HG02885 (cell line): ENCODE results near the gene OSCP1.
"Not testable (repeated sequence)": the region's sequence is repeated elsewhere in the genome, so short reads cannot be mapped to it uniquely, and the experiment has no call there.

Experiments used
- ATAC-seq: cut with Tn5 transposase; IDR thresholded peaks from one replicate; pipeline ENCODE4 v1.9.1; 2021; ENCODE audit warnings: mild to moderate bottlenecking; ENCODE audit not compliant: unreplicated experiment, poor library complexity

OSCP1 gene, protein sequence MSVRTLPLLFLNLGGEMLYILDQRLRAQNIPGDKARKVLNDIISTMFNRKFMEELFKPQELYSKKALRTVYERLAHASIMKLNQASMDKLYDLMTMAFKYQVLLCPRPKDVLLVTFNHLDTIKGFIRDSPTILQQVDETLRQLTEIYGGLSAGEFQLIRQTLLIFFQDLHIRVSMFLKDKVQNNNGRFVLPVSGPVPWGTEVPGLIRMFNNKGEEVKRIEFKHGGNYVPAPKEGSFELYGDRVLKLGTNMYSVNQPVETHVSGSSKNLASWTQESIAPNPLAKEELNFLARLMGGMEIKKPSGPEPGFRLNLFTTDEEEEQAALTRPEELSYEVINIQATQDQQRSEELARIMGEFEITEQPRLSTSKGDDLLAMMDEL

DNA sequence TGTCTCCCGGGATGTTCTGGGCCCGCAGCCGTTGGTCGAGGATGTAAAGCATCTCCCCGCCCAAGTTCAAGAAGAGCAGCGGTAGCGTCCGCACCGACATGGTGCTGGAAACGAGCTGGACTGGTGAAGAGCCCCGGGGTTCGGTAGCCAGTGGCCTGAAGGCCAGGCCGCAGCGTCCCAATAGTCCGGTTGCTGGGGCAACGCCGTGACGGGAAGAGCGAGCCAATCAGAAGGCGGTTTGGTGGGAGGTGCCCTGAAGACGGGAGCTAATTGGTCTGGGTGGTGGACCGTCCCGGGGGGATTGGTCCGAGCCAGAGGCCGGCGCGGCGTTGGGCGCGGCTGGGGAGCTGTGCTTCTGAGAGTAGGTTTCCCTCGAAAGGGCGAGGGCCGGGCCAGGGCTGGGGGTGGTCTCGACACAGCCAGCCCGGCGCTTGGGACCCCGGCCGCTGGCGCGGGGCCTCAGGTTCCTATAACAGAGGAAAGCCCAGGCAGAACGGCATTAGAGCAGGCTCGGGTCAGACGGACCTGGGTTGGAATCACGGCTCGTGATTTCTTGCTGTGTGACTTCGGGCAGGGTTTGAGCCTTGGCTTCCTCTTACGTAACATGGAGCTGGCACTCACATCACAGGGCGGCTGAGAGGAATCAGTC lies at the start of gene OSCP1:
Gene OSCP1 (minus strand): TSS at position 182 of the 649 bp plus-strand sequence. CDS start 82 bp downstream, at position 100.
- peak; percentile 99 for ATAC-seq

DNA sequence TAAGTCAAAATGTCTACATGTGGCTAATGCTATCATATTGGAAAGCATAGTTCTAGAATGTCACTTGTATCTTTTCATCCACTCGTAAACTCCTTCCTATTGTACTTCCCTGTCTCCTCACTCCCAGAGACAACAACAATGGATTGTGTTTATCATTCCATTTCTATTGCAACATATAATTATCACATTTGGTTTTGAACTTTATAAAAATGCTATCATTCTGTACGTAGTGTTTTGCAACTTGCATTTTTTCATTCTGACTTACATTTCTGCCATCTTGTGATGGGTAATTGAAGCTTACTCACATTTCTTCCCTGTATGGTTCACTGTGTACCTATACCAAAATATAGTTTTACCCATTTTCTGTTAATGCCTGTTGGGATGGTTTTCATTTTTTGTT lies 47.0 kb upstream of the OSCP1 start:
- ATAC-seq = no peak

DNA sequence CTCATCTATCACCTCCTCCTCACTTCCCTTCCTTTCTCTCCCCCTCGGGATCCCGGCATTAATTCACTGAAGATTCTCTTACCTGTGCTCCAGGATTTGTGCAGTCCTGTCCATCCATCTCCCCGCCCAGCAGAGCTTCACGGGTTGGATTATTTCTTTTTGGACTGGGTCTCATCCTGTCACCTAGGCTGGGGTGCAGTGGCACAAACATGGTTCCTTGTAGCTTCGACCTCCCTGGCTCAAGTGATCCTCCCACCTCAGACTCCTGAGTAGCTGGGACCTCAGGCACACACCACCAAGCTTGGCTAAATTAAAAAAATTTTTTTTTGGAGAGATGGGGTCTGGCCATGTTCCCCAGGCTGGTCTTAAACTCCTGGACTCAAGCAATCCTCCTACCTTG lies 44.7 kb upstream of the OSCP1 start:
- ATAC-seq = no peak

DNA sequence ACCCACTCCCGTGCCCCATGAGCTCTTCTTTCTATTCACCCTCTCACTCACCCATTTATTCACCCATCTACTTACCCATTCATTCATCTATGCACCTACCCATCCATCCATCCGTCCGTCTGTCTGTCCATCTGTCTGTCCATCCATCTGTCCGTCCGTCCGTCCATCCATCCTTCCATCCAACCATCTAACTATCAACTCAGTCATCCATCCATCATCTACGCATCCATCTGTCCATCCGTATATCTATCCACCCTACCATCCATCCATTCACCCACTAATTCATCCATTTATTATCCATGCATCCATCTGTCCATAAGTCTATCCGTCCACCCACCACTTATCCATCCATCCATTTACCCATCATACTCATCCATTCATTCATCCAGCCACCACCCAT lies 43.3 kb upstream of the OSCP1 start:
- ATAC-seq = no peak

DNA sequence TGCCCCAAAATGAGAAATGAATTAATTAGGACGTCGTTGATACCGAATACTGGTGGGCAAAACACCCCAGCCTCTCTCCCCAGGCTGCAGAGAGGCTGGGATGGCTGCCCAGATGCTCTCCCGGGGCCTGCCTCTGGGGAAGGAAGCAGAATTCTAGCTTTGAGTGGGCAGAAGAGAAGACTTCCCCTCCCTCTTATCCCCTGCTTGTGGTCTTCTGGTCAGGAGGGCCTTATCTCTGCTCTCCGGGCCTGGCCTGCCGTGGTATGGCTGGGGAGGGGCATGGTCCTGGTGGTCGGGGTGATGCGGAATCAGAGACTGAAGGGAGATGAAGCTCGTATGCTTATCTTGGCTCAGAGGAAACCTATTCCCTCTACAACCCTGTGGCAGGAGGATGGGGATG lies 42.2 kb upstream of the OSCP1 start:
- no peak for ATAC-seq

DNA sequence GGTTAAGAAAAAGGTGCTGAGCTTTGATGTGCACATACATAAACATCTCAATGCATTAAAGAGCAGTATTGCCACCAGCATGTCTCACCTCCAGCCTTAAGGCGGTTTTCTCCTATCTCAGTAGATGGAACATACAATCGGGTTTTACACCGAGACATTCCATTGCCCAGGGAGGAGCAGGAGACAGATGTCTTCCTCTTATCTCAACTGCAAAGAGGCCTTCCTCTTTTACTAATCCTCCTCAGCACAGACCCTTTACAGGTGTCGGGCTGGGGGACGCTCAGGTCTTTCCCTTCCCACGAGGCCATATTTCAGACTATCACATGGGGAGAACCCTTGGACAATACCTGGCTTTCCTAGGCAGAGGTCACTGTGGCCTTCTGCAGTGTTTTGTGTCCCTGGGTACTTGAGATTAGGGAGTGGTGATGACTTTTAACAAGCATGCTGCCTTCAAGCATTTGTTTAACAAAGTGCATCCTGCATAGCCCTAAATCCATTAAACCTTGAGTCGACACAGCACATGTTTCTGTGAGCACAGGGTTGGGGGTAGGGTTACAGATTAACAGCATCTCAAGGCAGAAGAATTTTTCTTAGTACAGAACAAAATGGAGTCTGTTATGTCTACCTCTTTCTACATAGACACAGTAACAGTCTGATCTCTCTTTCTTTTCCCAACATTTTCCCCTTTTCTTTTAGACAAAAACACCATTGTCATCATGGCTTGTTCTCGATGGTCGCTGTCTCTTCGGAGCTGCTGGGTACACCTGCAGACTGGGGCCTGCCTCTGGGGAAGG lies 39.2 kb upstream of the OSCP1 start:
- not testable (repeated sequence) for ATAC-seq

DNA sequence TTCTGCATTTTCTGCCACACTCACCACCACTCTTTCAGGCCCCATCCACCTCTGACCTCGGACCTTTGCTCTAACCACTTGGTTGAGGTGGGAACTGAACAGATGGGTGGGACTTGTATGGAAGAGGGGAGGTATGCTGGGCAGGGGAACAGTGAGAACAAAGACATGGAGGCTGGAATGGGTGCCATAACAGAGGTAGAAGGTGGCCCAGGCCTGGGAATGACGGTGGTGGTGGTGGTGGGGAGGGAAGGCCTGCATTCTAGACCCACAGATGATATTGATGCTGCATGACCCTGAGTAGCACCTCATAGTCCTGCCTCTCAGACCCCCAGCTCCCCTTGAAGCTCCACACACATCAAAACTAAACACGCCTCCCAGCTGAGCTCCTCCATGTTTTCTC lies 37.7 kb upstream of the OSCP1 start:
- no peak for ATAC-seq

DNA sequence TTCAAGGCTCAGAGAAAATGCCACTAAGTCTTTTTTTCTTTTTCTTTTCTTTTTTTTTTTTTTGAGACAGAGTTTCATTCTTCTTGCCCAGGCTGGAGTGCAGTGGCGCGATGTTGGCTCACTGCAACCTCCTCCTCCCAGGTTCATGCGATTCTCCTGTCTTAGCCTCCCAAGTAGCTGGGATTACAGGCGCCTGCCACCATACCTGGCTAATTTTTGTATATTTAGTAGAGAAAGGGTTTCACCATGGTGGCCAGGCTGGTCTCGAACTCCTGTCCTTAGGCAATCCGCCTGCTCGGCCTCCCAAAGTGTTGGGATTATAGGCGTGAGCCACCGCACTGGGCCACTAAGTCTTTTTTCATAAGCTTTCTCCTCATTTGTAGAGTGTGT lies 37.1 kb upstream of the OSCP1 start:
- not testable (repeated sequence) for ATAC-seq

DNA sequence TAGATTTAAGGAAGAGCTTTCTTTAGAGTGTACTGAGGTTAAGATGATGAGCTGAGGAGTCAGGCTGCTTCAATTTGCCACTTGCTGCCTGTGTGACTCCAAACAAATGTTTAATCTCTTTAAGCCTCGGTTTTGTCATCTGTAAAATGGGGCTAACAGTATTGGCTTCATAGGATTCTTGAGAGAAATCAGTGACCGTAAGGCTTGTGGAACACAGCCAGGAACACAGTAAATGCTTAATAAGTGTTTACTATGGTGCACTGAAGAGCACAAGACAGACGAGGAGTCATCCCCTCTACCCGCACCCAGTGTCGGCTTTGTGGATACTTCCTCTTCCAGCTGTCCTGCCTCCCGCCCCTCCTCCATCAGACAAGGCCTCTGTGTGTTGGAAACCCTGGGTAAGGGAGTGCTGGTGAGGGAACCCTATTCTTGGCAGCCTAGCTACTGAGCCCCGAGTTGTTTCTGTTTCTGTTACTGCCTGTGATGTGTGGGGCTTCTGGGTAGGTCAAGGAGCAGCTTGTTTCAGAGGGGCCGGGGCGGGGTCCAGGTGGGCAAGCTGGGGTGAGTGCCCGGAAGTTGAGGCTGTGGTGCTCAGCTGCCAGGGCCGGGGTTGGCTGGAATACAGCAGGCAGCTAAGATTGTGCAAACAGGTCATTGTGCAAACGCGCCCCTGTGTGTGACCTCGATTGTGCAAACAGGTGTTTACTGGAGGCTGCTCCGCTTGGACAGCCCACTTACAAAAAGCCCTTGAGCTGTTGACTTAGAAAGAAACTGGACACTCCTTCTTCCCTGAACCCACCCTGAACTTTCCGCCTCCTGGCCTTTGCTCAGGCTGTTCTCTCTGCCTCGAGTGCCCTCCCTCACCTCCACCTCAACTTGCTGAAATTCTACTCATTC lies 36.4 kb upstream of the OSCP1 start:
- ATAC-seq = no peak

DNA sequence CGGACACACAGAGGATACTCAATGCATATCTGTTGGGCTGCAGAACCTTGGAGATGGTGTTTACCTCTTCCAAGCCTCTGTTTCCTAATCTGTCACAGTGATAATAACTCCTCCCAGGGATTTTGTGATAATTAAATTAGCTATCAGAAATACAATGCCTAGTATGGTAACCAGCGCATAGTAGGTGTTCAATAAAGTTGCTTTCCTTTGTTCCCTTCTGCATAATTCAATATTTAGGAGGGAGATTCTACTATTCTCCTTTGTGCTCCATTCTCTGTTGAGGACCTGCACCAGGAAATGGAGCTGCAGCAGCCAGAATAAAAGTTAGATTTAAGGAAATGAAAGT lies 35.8 kb upstream of the OSCP1 start:
- ATAC-seq = no peak

DNA sequence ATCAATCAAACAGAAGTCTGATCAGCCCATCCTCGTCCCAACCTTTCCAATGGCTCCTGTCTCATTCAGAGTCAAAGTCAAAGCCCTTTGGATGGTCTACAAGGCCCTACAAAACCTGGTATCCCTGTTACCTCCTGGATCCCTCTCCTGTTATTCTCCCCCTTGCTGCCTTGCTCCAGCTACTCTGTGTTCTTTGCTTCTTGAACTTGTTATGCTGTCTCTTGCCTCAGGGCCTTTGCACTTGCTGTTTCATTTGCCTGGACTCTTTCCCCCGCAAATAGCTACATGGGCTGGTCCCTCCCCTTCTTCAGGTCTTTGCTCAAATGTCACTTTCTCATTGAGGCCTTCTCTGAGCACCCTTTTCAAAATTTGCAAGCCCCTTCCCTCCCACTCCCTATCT lies 33.8 kb upstream of the OSCP1 start:
- no peak for ATAC-seq

DNA sequence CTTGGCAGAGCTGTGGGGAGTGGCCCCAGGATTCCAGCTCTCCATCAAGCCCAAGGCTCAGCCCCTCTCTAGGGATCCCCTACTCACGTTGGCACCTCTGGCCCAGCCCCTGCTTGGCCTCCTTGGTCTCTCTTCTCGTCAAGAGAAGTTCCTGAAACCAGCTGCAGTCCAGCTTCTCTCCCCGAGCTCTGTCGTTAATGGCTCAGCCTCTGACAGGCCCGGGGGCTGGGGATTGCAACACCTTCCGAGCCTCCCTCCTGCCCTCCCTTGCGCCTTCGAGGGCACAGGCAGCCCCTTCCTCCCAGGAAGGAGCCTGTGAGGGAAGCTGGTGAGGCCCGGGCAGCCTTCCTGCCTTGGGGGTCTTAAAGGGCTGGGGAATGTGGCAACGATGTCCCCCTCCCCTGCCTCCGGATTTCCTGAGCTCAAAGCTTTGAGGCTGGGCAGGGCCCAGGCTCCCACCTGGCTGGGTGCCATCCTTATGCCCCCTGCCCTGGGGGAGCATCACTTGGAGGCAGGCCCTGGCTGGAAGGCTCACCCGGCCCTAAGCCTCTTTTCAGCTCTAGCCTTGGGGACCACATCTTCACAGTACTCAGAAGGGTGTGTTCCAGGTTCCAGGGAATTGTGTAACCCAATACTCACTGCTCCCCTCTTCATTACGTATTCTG lies 32.6 kb upstream of the OSCP1 start, which contains the start of gene CSF3R:
Gene CSF3R (minus strand): TSS at position 190 of the 665 bp plus-strand sequence. CDS start 3,417 bp downstream, outside the sequence.
- ATAC-seq = no peak

DNA sequence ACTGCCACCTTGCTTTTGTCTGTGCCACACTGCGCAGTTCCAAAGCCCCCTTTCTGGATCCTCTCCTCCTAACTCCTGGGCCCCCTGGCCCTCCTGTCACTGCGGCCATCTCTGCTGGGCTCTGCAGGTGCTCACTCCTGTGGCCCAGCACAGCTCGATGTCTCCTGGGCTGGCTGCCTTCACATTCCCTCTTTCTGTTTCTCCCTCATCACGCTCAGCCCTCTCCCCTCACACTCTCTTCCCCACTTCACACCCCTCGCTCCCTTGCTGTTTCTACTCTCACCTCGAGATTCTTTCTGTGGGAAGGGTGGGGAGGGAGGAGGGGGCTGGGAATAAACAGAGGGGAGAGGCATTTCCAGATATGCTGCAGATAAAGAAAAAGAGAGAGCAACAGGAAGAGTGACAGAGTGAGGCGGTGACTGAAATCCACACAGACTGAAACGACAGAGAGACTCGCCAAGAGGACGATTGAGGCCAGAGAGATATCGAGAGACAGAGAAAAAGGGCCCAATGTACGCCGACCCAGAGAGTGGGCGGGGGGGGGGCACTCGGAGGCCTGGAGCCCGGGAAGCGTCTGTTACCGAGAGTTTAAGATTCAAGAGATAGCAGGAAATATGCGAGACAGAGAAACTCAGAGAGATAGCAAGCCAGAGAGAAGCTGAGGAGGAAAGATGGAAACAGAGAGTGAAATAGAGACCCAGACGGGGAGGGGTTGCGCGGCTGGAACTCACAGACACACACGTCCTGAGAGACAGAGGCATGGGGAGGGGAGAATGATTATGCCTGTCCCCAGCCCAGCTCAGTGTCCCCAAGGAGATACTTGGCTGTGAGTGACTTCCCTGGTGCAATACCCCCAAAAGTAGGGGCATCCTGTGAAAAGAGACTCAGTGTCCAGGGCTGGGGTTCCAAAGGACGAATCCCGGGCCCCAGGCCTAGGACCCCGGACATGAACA lies 31.8 kb upstream of the OSCP1 start:
- ATAC-seq = no peak

DNA sequence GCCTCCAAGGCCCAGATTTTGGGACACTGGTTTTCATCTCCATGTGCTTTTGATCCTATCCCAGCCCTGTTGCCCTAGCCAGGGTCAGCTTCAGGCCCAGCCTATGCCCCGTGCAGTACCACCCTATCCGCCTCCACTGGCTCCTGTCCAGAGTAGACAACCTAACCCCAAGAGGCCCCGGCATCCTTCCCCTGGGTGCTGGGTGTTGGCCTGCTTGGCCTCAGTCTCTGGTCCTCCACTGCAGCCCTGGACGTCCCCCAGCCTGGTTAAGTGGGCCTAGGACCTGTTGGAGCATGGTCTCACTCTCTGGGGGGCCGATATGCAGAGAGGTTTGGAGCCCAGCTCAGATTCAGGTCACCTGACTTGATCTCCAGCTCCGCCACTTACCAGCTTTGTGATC lies 30.8 kb upstream of the OSCP1 start:
- no peak for ATAC-seq

DNA sequence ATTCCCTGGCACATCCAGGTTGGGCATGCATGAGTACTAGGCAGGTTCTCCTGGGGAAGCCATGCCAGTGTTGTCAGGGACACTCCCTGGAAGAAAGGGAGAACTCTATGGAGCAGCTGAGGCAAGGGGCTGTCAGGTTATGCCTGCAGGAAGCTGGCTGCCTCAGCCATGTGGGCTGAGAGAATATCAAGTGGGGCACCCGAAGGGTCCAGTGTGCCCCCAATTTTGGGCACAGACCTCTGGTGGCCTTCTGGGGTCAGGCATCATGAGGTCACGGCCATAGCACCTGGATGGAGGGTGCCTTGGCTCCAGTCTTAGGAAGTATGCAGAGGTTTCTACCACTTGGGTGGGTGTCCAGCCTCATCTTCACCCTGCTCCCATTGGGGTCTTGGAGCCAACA lies 29.9 kb upstream of the OSCP1 start:
- no peak for ATAC-seq

DNA sequence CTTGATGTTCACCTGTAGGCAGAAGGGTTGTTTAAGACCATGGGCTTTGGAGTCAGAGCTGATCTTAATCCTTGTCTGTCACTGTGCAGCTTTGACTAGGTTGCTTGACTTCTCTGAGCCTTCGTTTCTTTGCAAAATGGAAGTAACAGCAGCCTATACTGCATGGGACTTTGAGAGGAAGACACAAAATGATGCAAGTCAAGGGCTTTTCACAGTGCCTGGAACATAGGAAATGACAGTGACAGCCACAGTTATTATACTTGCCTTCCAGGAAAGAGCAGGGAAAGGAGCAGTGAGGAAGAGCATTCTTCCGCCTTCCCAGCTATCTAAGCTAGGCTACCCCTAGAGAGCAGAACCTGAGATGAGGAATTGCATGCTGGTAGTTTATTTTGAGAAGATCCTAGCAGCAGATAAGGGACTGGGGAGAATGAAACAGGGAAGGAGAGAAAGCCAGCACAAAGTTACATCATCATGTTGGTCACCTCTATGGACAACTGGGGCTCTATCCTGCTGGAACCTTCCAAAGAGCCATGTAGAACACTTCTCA lies 29.3 kb upstream of the OSCP1 start:
- ATAC-seq = no peak

DNA sequence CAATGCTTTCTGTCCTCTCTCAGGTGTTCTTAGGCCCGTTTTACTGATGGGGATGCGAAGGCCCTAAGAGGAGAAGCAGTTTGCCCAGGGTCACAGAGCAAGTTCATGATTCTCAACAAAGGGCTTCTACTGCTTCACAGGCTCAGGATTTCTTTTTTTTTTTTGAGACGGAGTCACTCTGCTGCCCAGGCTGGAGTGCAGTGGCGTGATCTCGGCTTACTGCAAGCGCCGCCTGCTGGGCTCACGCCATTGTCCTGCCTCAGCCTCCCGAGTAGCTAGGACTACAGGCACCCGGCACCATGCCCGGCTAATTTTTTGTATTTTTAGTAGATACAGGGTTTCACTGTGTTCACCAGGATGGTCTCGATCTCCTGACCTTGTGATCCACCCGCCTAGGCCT lies 27.4 kb upstream of the OSCP1 start:
- not testable (repeated sequence) for ATAC-seq

DNA sequence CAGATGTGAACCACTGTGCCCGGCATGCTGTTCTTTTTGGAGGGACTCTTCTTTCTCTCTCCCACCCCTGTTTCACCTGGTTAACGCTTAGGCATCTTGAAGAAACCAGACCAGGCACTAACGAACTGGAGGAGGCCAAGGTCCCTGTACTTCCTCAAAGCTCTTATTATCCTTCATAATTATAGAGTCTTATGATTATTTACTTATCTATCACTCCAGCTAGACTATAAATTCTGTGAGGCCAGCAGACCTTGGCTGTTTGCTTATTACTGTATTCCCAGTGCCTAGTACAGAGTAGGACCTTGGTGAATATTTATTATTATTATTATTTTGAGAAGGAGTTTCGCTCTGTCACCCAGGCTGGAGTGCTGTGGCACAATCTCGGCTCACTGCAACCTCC lies 26.7 kb upstream of the OSCP1 start:
- no peak for ATAC-seq
